Chondrocyte (in vitro differentiated cells): ENCODE measurements around the gene KIF22. TPM values are rescaled to one million over a fixed set of nuclear protein-coding genes. Genes with fewer than 3 reads are reported as not detected.
A peak's percentile ranks its signal among the peaks of the same experiment; 100 is the strongest.

Experiments
- DNase-seq: peaks from one replicate; pipeline ENCODE4 v3.0.0; 2021; ENCODE audit warnings: mixed read lengths, low spot score
- H3K27ac Mint-ChIP-seq: one replicate; pipeline ENCODE4 v1.8.0; 2021; ENCODE audit warnings: mild to moderate bottlenecking, moderate library complexity, mixed read lengths; ENCODE audit not compliant: unreplicated experiment
- H3K27me3 Mint-ChIP-seq: 2 replicates; pipeline ENCODE4 v1.8.0; 2021; ENCODE audit warnings: low read depth, mixed read lengths
- H3K36me3 Mint-ChIP-seq: 2 replicates; pipeline ENCODE4 v1.8.0; 2021; ENCODE audit warnings: low read depth, mixed read lengths
- H3K4me1 Mint-ChIP-seq: 2 replicates; pipeline ENCODE4 v1.8.0; 2021; ENCODE audit warnings: low read depth, mild to moderate bottlenecking, mixed read lengths
- H3K4me3 Mint-ChIP-seq: one replicate; pipeline ENCODE4 v1.8.0; 2021; ENCODE audit warnings: mild to moderate bottlenecking, moderate library complexity, mixed read lengths; ENCODE audit not compliant: unreplicated experiment
- H3K9me3 Mint-ChIP-seq: 2 replicates; pipeline ENCODE4 v1.8.0; 2021; ENCODE audit warnings: low read depth, mixed read lengths
- total RNA-seq: library from RNA; stranded (reverse); gene quantifications from 3 replicates; pipeline ENCODE4 v1.2.1, GENCODE V29; 2021
- TF ChIP-seq, protein P1 (sequence below): fragments of 200-600 bp; sonication (generic); IDR thresholded peaks from 2 replicates; pipeline ENCODE4 v1.5.0; 2021; ENCODE audit warnings: antibody characterized with exemption, mild to moderate bottlenecking, moderate library complexity

KIF22 gene
- total RNA-seq, 1 donor from 2014 or later: 14.1 TPM

DNA sequence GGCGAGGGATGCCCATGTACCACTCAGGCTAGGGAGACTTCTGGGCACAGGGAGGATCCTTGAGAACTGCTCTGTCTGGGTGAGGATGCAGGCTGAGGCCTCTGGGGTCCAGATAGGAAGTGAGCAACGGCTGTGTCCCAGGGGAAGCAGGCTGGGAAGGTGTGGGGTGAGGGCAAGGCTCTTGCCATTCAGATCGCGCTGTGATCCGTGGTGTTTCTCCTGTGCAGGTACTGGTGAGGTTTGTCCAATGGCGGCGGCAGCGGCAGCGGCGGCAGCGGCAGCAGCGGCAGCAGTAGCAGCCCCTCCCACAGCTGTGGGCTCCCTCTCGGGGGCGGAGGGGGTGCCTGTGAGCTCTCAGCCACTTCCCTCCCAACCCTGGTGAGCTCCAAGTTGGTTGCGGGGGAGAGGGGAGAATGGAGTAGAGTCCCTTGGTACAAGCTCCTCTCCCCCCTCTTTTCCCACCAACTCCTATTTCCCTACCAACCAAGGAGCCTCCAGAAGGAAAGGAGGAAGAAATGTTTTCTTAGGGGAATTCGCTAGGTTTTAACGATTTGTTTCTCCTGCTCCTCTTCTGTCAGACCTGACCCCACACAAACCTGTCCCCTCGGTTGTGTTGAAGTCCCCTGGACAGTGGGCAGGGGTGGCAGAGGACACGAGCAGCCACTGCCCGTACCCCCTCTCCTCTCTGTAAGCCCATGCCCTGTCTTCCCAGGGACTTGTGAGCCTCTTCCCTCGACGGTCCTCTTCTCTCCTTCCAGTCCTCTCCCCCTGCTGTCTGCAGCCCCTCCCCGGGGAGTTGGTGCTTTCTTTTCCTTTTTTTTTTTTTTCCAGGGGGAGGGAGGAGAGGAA lies 19.5 kb downstream of the KIF22 start:
- no peaks in the 10 kb centered on the region for H3K9me3 Mint-ChIP-seq
- H3K27ac Mint-ChIP-seq: peak overlapping the region; percentile 97
- H3K4me1 Mint-ChIP-seq: peaks cover 62% of the 10 kb centered on the region
- no peak for DNase-seq
- no peaks in the 10 kb centered on the region for H3K27me3 Mint-ChIP-seq
- TF ChIP-seq, protein P1, sequence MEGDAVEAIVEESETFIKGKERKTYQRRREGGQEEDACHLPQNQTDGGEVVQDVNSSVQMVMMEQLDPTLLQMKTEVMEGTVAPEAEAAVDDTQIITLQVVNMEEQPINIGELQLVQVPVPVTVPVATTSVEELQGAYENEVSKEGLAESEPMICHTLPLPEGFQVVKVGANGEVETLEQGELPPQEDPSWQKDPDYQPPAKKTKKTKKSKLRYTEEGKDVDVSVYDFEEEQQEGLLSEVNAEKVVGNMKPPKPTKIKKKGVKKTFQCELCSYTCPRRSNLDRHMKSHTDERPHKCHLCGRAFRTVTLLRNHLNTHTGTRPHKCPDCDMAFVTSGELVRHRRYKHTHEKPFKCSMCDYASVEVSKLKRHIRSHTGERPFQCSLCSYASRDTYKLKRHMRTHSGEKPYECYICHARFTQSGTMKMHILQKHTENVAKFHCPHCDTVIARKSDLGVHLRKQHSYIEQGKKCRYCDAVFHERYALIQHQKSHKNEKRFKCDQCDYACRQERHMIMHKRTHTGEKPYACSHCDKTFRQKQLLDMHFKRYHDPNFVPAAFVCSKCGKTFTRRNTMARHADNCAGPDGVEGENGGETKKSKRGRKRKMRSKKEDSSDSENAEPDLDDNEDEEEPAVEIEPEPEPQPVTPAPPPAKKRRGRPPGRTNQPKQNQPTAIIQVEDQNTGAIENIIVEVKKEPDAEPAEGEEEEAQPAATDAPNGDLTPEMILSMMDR: no peak
- H3K4me3 Mint-ChIP-seq: peak overlapping the region; percentile 82
- H3K36me3 Mint-ChIP-seq: peaks cover 10% of the 10 kb centered on the region

DNA sequence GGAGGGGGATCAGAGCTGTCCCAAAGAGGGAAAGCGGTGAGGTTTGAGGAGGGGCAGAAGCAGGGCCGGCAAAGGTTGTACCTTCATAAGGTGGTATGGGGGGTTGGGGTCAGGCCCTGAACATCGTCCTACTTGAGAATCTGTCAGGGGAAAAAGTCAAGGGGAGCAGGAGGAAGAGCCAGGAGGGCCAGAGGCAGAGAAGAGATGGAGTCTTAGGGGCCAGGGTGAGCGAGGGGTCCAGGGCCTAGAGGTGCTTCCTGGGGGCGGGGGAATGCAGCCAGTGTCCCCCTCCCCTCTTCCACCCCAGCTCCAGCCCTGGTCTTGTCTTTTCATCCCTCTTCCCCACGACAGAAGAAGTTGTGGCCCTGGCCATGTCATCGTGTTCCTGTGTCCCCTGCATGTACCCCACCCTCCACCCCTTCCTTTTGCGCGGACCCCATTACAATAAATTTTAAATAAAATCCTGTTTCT lies 20.2 kb downstream of the KIF22 start:
- Mint-ChIP-seq H3K9me3 (no peaks in the 10 kb centered on the region), H3K36me3 (peaks cover 9% of the 10 kb centered on the region), H3K4me3 (peak overlapping the region; percentile 82), H3K4me1 (peaks cover 65% of the 10 kb centered on the region), H3K27me3 (no peaks in the 10 kb centered on the region), H3K27ac (peak overlapping the region; percentile 97)
- DNase-seq: no peak
- TF ChIP-seq, protein P1: no peak

DNA sequence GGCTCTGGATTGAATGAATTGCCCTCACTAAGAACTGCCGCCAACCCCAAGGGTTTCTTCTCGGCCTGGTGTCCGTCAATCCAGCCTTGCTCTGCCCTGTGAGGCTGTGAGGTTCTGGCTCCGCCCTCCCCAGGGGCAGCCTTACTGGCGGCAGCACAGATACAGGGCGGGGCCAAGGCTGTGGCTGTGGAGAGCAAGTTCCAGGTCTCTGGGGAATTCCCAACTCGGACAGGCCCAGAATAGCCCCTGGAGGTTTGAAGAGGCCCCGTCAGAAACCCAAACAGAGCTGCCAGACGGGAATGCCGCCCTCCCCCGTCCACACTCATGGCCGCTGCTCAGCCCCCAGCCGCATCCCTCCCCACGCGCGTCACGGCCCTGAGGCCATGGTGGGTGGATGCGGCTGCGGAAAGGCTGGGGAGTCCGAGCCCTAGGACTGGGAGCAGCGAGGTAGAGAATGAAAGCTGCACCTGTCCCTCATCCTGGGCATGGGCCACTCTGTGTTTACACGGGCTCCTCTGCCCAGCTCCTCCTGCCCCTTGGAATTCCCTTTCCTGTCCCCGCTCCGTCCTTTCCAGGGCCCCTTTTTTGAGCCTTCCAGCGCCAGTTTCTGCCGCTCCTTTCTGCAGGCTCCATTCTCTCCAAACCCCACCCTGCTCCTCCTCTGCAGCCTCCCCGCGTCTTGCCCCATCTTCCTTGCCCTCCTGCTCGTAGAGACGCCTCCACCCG lies 20.8 kb downstream of the KIF22 start:
- Mint-ChIP-seq H3K4me3 (peak overlapping the region; percentile 82), H3K9me3 (no peaks in the 10 kb centered on the region), H3K27me3 (no peaks in the 10 kb centered on the region), H3K36me3 (peaks cover 9% of the 10 kb centered on the region), H3K27ac (peak overlapping the region; percentile 97), H3K4me1 (peaks cover 66% of the 10 kb centered on the region)
- DNase-seq: peak; percentile 99
- TF ChIP-seq, protein P1: no peak

DNA sequence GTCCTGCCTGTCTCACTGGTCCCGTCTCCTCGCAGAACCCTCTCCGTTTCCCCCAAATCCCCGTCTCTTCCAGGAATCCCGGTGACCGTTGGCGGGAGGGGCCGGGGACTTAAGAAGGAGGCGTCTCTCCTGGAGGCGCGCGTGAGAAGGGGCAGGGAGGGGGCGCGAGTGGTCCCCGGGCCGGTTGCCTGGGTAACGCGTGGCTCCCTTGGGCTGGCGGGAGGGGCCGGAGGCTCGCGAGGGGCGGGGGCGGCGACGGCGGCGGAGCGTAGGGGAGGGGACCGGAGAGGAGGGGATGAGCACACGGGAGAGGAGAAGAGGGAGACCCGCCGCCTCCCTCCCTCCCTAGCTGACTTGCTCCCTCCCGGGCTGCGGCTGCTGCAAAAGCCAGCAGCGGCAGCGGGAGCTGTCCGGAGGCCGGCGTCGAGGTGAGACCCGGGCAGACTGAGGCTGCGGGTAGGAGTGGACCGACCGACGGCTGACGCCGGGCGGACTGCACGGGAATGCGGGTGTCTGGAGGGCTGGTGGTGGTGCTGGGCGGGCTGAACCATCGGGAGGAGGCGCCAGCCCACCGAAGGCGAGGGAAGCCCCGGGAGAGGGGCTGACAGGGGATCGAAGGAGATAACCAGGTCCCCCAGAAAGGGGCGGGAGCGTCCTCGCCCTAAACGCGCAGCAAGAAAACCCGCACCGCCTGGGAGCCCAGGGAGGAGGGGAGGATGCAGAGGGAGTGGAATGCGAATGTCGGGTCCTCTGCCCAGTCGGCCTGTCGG lies 21.5 kb downstream of the KIF22 start, which contains the start of gene PRRT2:
TSS of gene PRRT2 (plus strand) at position 298 of the 770 bp plus-strand sequence. CDS start 862 bp downstream, outside the sequence.
- no peaks in the 10 kb centered on the region for H3K9me3 Mint-ChIP-seq
- H3K4me3 Mint-ChIP-seq: peak within 1 kb of the TSS; percentile 82
- peaks cover 9% of the 10 kb centered on the region for H3K36me3 Mint-ChIP-seq
- no peak for DNase-seq
- H3K4me1 Mint-ChIP-seq: peaks cover 71% of the 10 kb centered on the region
- peak within 1 kb of the TSS; percentile 97 for H3K27ac Mint-ChIP-seq
- H3K27me3 Mint-ChIP-seq: no peaks in the 10 kb centered on the region
- TF ChIP-seq, protein P1: peak; percentile 12
